Measurements from ENCODE around the gene PPBP. TPM values are rescaled to one million over a fixed set of nuclear protein-coding genes. Genes with fewer than 3 reads are reported as not detected.
"Not testable (repeated sequence)": the region's sequence is repeated elsewhere in the genome, so short reads cannot be mapped to it uniquely, and the experiment has no call there.

PPBP gene
- total RNA-seq, 1 experiment from 2014 or later = not detected

GRCh38 chr4:73976217-73976616, 11.8 kb downstream of the PPBP start:
- no peaks in the 10 kb centered on the region for H3K9me3 ChIP-seq (ENCODE audit: low read length)
- H3K9me2 ChIP-seq (replicated peaks; ENCODE audit: insufficient read depth, low read length) = no peaks in the 10 kb centered on the region
- no peak overlapping the region for H3K4me3 ChIP-seq (ENCODE audit: low read length)
- H3K27ac ChIP-seq (ENCODE audit: low read length) = no peak overlapping the region
- no peaks in the 10 kb centered on the region for H3K27me3 ChIP-seq (ENCODE audit: low read length)
- no peak for DNase-seq
- H3K9ac ChIP-seq (ENCODE audit: low read length) = no peak overlapping the region
- H3K36me3 ChIP-seq (ENCODE audit: insufficient read depth, low read length) = no peaks in the 10 kb centered on the region
- H4K20me1 ChIP-seq (ENCODE audit: insufficient read depth, low read depth, low read length) = no peaks in the 10 kb centered on the region
- H2AFZ ChIP-seq (ENCODE audit: low read length) = no peak overlapping the region
- no peak overlapping the region for H3K4me2 ChIP-seq (ENCODE audit: low read depth, low read length, poor library complexity, severe bottlenecking)
- H3K79me2 ChIP-seq (ENCODE audit: low read length) = no peaks in the 10 kb centered on the region
- H3K4me1 ChIP-seq (ENCODE audit: low read length) = no peaks in the 10 kb centered on the region

- no peak overlapping the region for H3K4me2 ChIP-seq (ENCODE audit: low read depth, low read length, poor library complexity, severe bottlenecking)
- H4K20me1 ChIP-seq (ENCODE audit: insufficient read depth, low read depth, low read length) = no peaks in the 10 kb centered on the region
- H3K27me3 ChIP-seq (ENCODE audit: low read length) = no peaks in the 10 kb centered on the region
- H2AFZ ChIP-seq (ENCODE audit: low read length) = no peak overlapping the region
- H3K9me2 ChIP-seq (replicated peaks; ENCODE audit: insufficient read depth, low read length) = no peaks in the 10 kb centered on the region
- no peak overlapping the region for H3K4me3 ChIP-seq (ENCODE audit: low read length)
- H3K27ac ChIP-seq (ENCODE audit: low read length) = no peak overlapping the region
- H3K79me2 ChIP-seq (ENCODE audit: low read length) = no peaks in the 10 kb centered on the region
- H3K4me1 ChIP-seq (ENCODE audit: low read length) = no peaks in the 10 kb centered on the region
- no peak overlapping the region for H3K9ac ChIP-seq (ENCODE audit: low read length)
- no peaks in the 10 kb centered on the region for H3K9me3 ChIP-seq (ENCODE audit: low read length)
- no peaks in the 10 kb centered on the region for H3K36me3 ChIP-seq (ENCODE audit: insufficient read depth, low read length)
- no peak for DNase-seq
Measured at GRCh38 chr4:73974352-73974751, 13.6 kb downstream of the PPBP start.

GRCh38 chr4:73970945-73971344, 17.0 kb downstream of the PPBP start:
- Histone ChIP-seq H3K27me3 (ENCODE audit: low read length) (no peaks in the 10 kb centered on the region), H3K27ac (ENCODE audit: low read length) (no peak overlapping the region), H3K4me2 (ENCODE audit: low read depth, low read length, poor library complexity, severe bottlenecking) (no peak overlapping the region), H3K9me2 (replicated peaks; ENCODE audit: insufficient read depth, low read length) (no peaks in the 10 kb centered on the region), H4K20me1 (ENCODE audit: insufficient read depth, low read depth, low read length) (no peaks in the 10 kb centered on the region), H3K9ac (ENCODE audit: low read length) (no peak overlapping the region), H3K4me1 (ENCODE audit: low read length) (no peaks in the 10 kb centered on the region), H3K36me3 (ENCODE audit: insufficient read depth, low read length) (no peaks in the 10 kb centered on the region), H2AFZ (ENCODE audit: low read length) (no peak overlapping the region), H3K4me3 (ENCODE audit: low read length) (no peak overlapping the region), H3K79me2 (ENCODE audit: low read length) (no peaks in the 10 kb centered on the region), H3K9me3 (ENCODE audit: low read length) (no peaks in the 10 kb centered on the region)
- DNase-seq = no peak

GRCh38 chr4:73970011-73970410, 18.0 kb downstream of the PPBP start:
- Histone ChIP-seq H3K27me3 (ENCODE audit: low read length) (no peaks in the 10 kb centered on the region), H4K20me1 (ENCODE audit: insufficient read depth, low read depth, low read length) (no peaks in the 10 kb centered on the region), H3K4me1 (ENCODE audit: low read length) (no peaks in the 10 kb centered on the region), H2AFZ (ENCODE audit: low read length) (no peak overlapping the region), H3K9ac (ENCODE audit: low read length) (no peak overlapping the region), H3K36me3 (ENCODE audit: insufficient read depth, low read length) (no peaks in the 10 kb centered on the region), H3K9me3 (ENCODE audit: low read length) (no peaks in the 10 kb centered on the region), H3K79me2 (ENCODE audit: low read length) (no peaks in the 10 kb centered on the region), H3K4me2 (ENCODE audit: low read depth, low read length, poor library complexity, severe bottlenecking) (no peak overlapping the region), H3K27ac (ENCODE audit: low read length) (no peak overlapping the region), H3K9me2 (replicated peaks; ENCODE audit: insufficient read depth, low read length) (no peaks in the 10 kb centered on the region), H3K4me3 (ENCODE audit: low read length) (no peak overlapping the region)
- DNase-seq = no peak

GRCh38 chr4:73967866-73968265, 20.1 kb downstream of the PPBP start:
- Histone ChIP-seq H3K4me3 (ENCODE audit: low read length) (no peak overlapping the region), H3K9me3 (ENCODE audit: low read length) (no peaks in the 10 kb centered on the region), H3K79me2 (ENCODE audit: low read length) (no peaks in the 10 kb centered on the region), H3K36me3 (ENCODE audit: insufficient read depth, low read length) (no peaks in the 10 kb centered on the region), H3K27me3 (ENCODE audit: low read length) (no peaks in the 10 kb centered on the region), H3K27ac (ENCODE audit: low read length) (no peak overlapping the region), H3K9me2 (replicated peaks; ENCODE audit: insufficient read depth, low read length) (no peaks in the 10 kb centered on the region), H4K20me1 (ENCODE audit: insufficient read depth, low read depth, low read length) (no peaks in the 10 kb centered on the region), H3K4me2 (ENCODE audit: low read depth, low read length, poor library complexity, severe bottlenecking) (no peak overlapping the region), H3K9ac (ENCODE audit: low read length) (no peak overlapping the region), H2AFZ (ENCODE audit: low read length) (no peak overlapping the region), H3K4me1 (ENCODE audit: low read length) (no peaks in the 10 kb centered on the region)
- DNase-seq = no peak

GRCh38 chr4:73964862-73965611, 23.0 kb downstream of the PPBP start:
- DNase-seq = peak; percentile 65
- Histone ChIP-seq H3K9ac (ENCODE audit: low read length) (no peak overlapping the region), H3K9me2 (replicated peaks; ENCODE audit: insufficient read depth, low read length) (no peaks in the 10 kb centered on the region), H3K9me3 (ENCODE audit: low read length) (peaks cover 4% of the 10 kb centered on the region; the same call in 1 of the 2 replicates), H3K36me3 (ENCODE audit: insufficient read depth, low read length) (no peaks in the 10 kb centered on the region), H3K27me3 (ENCODE audit: low read length) (no peaks in the 10 kb centered on the region), H3K4me1 (ENCODE audit: low read length) (no peaks in the 10 kb centered on the region), H2AFZ (ENCODE audit: low read length) (no peak overlapping the region), H3K4me2 (ENCODE audit: low read depth, low read length, poor library complexity, severe bottlenecking) (no peak overlapping the region), H4K20me1 (ENCODE audit: insufficient read depth, low read depth, low read length) (no peaks in the 10 kb centered on the region), H3K27ac (ENCODE audit: low read length) (no peak overlapping the region), H3K4me3 (ENCODE audit: low read length) (no peak overlapping the region), H3K79me2 (ENCODE audit: low read length) (no peaks in the 10 kb centered on the region)

- Histone ChIP-seq H2AFZ (ENCODE audit: low read length) (no peak overlapping the region), H3K9me3 (ENCODE audit: low read length) (peaks cover 4% of the 10 kb centered on the region; the same call in 1 of the 2 replicates), H3K27me3 (ENCODE audit: low read length) (no peaks in the 10 kb centered on the region), H3K27ac (ENCODE audit: low read length) (no peak overlapping the region), H3K79me2 (ENCODE audit: low read length) (no peaks in the 10 kb centered on the region), H3K4me3 (ENCODE audit: low read length) (no peak overlapping the region), H4K20me1 (ENCODE audit: insufficient read depth, low read depth, low read length) (no peaks in the 10 kb centered on the region), H3K9ac (ENCODE audit: low read length) (no peak overlapping the region), H3K36me3 (ENCODE audit: insufficient read depth, low read length) (no peaks in the 10 kb centered on the region), H3K9me2 (replicated peaks; ENCODE audit: insufficient read depth, low read length) (no peaks in the 10 kb centered on the region), H3K4me2 (ENCODE audit: low read depth, low read length, poor library complexity, severe bottlenecking) (no peak overlapping the region), H3K4me1 (ENCODE audit: low read length) (no peaks in the 10 kb centered on the region)
- no peak for DNase-seq
Measured at GRCh38 chr4:73962724-73963123, 25.3 kb downstream of the PPBP start.

GRCh38 chr4:73959041-73959440, 28.9 kb downstream of the PPBP start:
- H3K4me3 ChIP-seq (ENCODE audit: low read length); H4K20me1 ChIP-seq (ENCODE audit: insufficient read depth, low read depth, low read length); H3K27me3 ChIP-seq (ENCODE audit: low read length); DNase-seq; H3K9me3 ChIP-seq (ENCODE audit: low read length); H3K36me3 ChIP-seq (ENCODE audit: insufficient read depth, low read length); H3K9ac ChIP-seq (ENCODE audit: low read length); H3K4me1 ChIP-seq (ENCODE audit: low read length); H3K9me2 ChIP-seq (replicated peaks; ENCODE audit: insufficient read depth, low read length); H3K4me2 ChIP-seq (ENCODE audit: low read depth, low read length, poor library complexity, severe bottlenecking); H3K79me2 ChIP-seq (ENCODE audit: low read length); H3K27ac ChIP-seq (ENCODE audit: low read length); H2AFZ ChIP-seq (ENCODE audit: low read length): not testable (repeated sequence)

Data from Karpas-422 (cell line).